Peyer's patch (tissue), 4 donors: Measurements from ENCODE around the gene S100A8. TPM values are rescaled to one million over a fixed set of nuclear protein-coding genes. Genes with fewer than 3 reads are reported as not detected.

ENCODE experiments used
- DNase-seq, 3 donors: peaks; one replicate each; pipeline ENCODE4 v3.0.0-alpha.2; 2017 to 2019
- H3K27ac ChIP-seq, 4 donors: fragments of 200-600 bp; sonication (generic); one replicate each; pipeline ENCODE4 v1.5.1; 2016 to 2019
- H3K27me3 ChIP-seq, 2 donors: fragments of 200-600 bp; sonication (generic); one replicate each; pipeline ENCODE4 v1.5.1; 2019
- H3K36me3 ChIP-seq, 3 donors: fragments of 200-600 bp; sonication (generic); one replicate each; pipeline ENCODE4 v1.5.1; 2016 to 2019
- H3K4me1 ChIP-seq, 4 donors: fragments of 200-600 bp; sonication (generic); one replicate each; pipeline ENCODE4 v1.5.1; 2016 to 2019
- H3K4me3 ChIP-seq, 4 donors: fragments of 200-600 bp; sonication (generic); 1 replicate in 3 of 4; 2 replicates in 1 of 4; pipeline ENCODE4 v1.5.1; 2016 to 2019; ENCODE audit warnings: mild to moderate bottlenecking in 1 of 4
- H3K9me3 ChIP-seq, 4 donors: fragments of 200-600 bp; sonication (generic); one replicate each; pipeline ENCODE4 v1.5.1; 2016 to 2019; ENCODE audit warnings: mild to moderate bottlenecking in 1 of 4
- CTCF ChIP-seq, 6 experiments: fragments of 450-650 bp in 4 of 6; fragments of 200-600 bp in 2 of 6; sonication (generic) in 1 of 6; IDR thresholded peaks; one replicate each; pipeline ENCODE4 v1.5.1; 2017 to 2019; ENCODE audit warnings: antibody characterized with exemption in 6 of 6, mild to moderate bottlenecking in 3 of 6, moderate library complexity in 1 of 6
- POLR2A ChIP-seq, 2 donors: fragments of 450-650 bp; IDR thresholded peaks; one replicate each; pipeline ENCODE4 v1.5.1; 2017; ENCODE audit warnings: antibody characterized with exemption in 2 of 2, mild to moderate bottlenecking in 2 of 2, moderate library complexity in 2 of 2
- total RNA-seq, 4 donors: library from RNA; depleted of rRNA; stranded (reverse); fragments of >200 nt; gene quantifications; one replicate each; pipeline ENCODE4 v1.1.0, GENCODE V29; 2016

Gene S100A8
- total RNA-seq, 4 donors from 2014 or later, result 7.6 to 9.8 TPM; not detected in 2

- Histone ChIP-seq H3K9me3 (no peaks in the 10 kb centered on the region), H3K4me1 (no peaks in the 10 kb centered on the region), H3K4me3 (no peak overlapping the region), H3K27ac (no peak overlapping the region), H3K27me3 (no peaks in the 10 kb centered on the region), H3K36me3 (no peaks in the 10 kb centered on the region)
- DNase-seq, result no peak
- TF ChIP-seq CTCF (IDR thresholded peaks at IDR 0.05) (no peak), POLR2A (IDR thresholded peaks at IDR 0.05) (no peak)
Measured at GRCh38 chr1:153371231-153371630, 19.6 kb downstream of the S100A8 start.

GRCh38 chr1:153370146-153370545 is 20.7 kb downstream of the S100A8 start:
- Histone ChIP-seq H3K4me1 (no peaks in the 10 kb centered on the region), H3K36me3 (no peaks in the 10 kb centered on the region), H3K9me3 (no peaks in the 10 kb centered on the region), H3K27ac (no peak overlapping the region), H3K4me3 (no peak overlapping the region), H3K27me3 (no peaks in the 10 kb centered on the region)
- no peak for TF ChIP-seq CTCF (IDR thresholded peaks at IDR 0.05)
- no peak for TF ChIP-seq POLR2A (IDR thresholded peaks at IDR 0.05)
- no peak for DNase-seq

- Histone ChIP-seq H3K27ac (no peak overlapping the region), H3K9me3 (no peaks in the 10 kb centered on the region), H3K36me3 (no peaks in the 10 kb centered on the region), H3K4me1 (no peaks in the 10 kb centered on the region), H3K4me3 (no peak overlapping the region), H3K27me3 (no peaks in the 10 kb centered on the region)
- no peak for TF ChIP-seq CTCF (IDR thresholded peaks at IDR 0.05)
- no peak for TF ChIP-seq POLR2A (IDR thresholded peaks at IDR 0.05)
- no peak for DNase-seq
Measured at GRCh38 chr1:153368495-153368894, 22.4 kb downstream of the S100A8 start.

- Histone ChIP-seq H3K4me3 (no peak overlapping the region), H3K9me3 (no peaks in the 10 kb centered on the region), H3K27ac (no peak overlapping the region), H3K27me3 (no peaks in the 10 kb centered on the region), H3K4me1 (no peaks in the 10 kb centered on the region), H3K36me3 (no peaks in the 10 kb centered on the region)
- no peak for TF ChIP-seq POLR2A (IDR thresholded peaks at IDR 0.05)
- TF ChIP-seq CTCF (IDR thresholded peaks at IDR 0.05), result no peak
- DNase-seq, result no peak
Measured at GRCh38 chr1:153367090-153367489, 23.8 kb downstream of the S100A8 start.

- H3K27ac ChIP-seq, result no peak overlapping the region
- H3K4me1 ChIP-seq, result no peaks in the 10 kb centered on the region
- no peaks in the 10 kb centered on the region for H3K36me3 ChIP-seq
- no peak for TF ChIP-seq CTCF (IDR thresholded peaks at IDR 0.05)
- no peak for TF ChIP-seq POLR2A (IDR thresholded peaks at IDR 0.05)
- no peak for DNase-seq
- no peaks in the 10 kb centered on the region for H3K9me3 ChIP-seq
- H3K27me3 ChIP-seq, result no peaks in the 10 kb centered on the region
- no peak overlapping the region for H3K4me3 ChIP-seq
Measured at GRCh38 chr1:153366261-153366660, 24.6 kb downstream of the S100A8 start.

GRCh38 chr1:153365696-153366095 is 25.2 kb downstream of the S100A8 start:
- DNase-seq, result no peak
- Histone ChIP-seq H3K9me3 (no peaks in the 10 kb centered on the region), H3K36me3 (no peaks in the 10 kb centered on the region), H3K27me3 (no peaks in the 10 kb centered on the region), H3K4me1 (no peaks in the 10 kb centered on the region), H3K27ac (no peak overlapping the region), H3K4me3 (no peak overlapping the region)
- no peak for TF ChIP-seq POLR2A (IDR thresholded peaks at IDR 0.05)
- TF ChIP-seq CTCF (IDR thresholded peaks at IDR 0.05), result no peak
